Measurements from ENCODE around the gene C11orf68.

Gene C11orf68

DNA sequence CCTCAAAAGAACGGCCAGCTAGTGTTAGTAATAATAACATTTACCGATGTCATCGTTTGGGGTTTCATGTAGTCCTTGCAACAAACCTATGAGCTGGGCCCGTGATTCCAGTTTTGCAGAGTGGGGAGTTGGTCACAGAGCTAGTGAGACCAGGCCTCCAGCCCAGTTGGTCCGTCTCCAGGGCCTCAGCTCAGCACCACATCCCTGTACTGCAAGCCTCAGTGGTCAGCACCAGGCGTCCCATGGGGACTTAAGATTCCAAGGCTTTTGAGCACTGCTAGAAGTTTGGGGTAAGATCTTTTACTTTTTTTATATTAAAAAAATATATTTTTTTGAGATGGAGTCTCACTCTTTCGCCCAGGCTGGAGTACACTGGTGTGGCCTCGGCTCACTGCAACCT lies 25.3 kb upstream of the C11orf68 start:
- no peak for FAIRE-seq

DNA sequence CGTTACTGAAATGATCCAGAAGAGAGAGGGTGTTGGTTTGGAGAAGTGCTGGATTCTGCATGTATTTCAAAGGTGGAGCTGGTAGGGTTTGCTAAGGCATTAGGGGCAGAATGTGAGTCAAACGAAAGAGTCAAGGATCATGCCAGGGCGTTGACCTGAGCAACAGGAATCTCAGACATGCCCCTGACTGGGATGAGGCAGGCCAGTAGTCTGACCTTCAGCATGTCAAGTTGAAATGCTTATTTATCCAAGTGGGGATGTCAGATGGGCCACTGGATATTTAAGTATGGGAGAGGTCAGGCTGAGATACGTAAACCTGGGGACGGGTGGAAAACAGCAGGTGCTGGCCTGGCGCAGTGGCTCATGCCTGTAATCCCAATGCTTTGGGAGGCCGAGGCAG lies 23.7 kb upstream of the C11orf68 start:
- FAIRE-seq, result no peak

DNA sequence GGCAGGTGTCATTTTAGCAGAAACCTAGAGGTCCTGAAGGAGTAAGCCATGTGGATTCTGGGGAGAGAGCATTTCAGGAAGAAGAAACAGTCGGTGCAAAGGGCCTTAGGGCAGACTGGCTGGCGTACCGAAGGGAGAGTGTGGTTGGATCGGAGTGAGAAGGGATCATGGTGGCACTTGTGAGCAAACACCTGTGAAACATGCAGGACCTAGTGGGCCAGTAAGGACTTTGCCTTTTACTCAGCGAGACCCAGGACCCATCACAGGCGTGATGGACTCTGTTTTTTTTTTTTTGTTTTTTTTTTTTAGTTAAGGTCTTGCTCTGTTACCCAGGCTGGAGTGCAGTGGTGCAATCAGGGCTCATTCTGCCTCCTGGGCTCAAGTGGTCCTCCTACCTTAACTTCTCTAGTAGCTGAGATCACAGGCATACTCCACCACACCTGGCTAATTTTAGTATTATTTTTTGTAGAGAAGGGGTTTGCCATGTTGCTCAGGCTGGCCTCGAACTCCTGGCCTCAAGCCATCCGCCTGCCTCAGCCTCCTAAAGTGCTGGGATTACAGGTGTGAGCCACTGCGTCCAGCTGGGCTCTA lies 23.0 kb upstream of the C11orf68 start:
- FAIRE-seq, result no peak

DNA sequence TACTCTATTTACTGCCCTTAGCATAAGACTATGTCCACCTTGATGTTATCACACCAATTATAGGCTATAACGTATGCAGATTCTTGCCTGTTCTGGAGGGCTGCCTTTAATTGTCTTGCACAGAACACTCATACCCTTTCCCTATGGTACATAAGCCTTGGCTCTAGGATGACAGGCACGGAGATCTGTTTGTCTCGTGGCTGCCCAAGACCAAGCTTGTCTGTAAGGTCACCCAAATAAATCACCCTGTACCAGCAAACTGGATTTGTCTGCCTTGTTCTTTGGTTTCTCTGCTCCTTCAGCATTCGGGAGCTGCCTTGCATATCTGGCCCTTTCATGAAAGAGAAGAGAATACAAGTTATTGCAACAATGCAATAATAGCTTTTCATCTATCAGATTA lies 18.9 kb upstream of the C11orf68 start:
- FAIRE-seq, result no peak

DNA sequence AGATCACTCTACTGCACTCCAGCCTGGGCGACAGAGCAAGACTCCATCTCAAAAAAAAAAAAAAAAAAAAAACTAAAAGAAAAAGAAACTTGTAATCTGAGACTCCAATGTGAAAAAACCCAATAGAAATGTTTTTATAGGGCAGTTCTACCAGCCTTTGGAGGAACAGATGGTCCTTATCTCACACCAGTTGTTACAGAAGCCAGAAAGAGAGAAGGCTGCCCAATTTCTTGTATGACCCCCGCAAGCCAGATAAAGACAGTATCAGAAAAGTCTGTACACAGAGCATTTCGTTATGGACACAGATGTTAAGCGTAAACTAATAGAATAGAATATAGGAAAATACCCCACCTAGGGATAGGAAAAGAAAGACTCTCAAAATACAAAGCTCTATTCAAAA lies 15.2 kb upstream of the C11orf68 start:
- FAIRE-seq, result no peak

DNA sequence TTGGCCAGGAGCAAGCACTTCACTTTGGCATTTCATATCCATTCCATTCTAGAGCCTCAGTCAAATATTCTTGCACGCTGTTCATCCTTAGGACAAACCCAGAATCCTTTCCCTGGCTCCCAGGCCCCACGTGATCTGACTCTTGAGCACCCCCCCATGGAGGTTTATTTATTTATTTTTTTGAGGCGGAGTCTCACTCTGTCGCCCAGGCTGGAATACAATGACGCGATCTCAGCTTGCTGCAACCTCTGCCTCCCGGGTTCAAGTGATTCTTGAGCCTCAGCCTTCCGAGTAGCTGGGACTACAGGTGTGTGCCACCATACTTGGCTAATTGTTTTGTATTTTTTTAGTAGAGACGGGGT lies 13.7 kb upstream of the C11orf68 start:
- no peak for FAIRE-seq

DNA sequence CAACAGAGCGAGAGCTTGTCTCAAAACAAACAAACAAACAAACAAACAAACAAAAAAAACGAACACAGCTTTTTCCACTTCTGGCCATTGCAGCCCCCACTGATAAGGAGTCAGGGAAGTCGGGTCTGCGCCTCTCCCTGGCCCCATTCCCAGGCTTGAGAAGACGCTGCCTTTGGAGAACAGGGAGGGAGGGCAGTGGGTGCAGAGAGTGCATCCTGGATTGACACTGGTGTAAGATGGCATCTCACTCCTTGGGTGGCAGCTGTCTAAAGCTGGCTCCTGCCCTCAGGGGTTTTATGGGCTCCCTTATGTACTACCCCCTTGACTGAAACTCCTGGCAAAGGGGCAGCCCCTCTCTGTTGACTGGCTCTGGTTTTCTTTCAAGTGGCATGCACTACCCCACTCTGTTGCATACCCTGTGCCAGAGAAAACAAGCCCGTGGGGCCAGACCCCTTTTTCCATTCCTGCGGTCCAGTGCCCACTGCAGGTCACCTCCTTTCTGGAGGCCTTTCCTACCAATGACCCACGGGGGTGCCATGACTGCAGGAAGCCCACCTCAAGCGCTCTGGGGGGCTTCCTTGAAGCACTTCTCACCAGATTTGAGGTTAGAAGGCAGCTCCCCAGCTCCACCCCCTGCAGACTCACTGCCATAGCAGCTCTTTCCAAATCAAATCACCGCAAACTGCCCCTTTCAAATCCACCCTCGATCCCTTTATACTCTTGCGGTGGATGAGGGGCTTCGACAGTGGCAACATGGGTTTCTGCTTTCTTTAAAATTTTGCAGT lies 13.1 kb upstream of the C11orf68 start:
- FAIRE-seq, result no peak

DNA sequence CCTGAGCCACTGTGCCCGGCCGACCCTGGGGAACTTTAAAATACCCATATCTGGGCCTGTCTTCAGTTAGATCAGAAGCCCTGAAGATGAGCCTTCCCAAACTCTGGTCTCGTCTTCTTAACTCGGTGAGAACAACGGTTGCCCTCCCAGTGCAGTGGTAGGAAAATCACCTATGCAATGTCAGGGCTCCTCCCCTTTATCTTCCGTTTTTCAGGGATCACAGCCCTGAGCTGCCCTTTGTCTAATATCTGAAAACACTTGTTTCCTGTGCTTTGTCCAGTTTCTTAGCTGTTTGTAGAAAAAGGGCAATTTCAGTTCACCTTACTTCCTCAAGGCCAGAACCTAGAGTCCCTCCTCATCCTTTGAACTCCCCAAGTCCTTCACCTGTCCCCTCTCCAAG lies 9.8 kb upstream of the C11orf68 start:
- FAIRE-seq, result no peak

DNA sequence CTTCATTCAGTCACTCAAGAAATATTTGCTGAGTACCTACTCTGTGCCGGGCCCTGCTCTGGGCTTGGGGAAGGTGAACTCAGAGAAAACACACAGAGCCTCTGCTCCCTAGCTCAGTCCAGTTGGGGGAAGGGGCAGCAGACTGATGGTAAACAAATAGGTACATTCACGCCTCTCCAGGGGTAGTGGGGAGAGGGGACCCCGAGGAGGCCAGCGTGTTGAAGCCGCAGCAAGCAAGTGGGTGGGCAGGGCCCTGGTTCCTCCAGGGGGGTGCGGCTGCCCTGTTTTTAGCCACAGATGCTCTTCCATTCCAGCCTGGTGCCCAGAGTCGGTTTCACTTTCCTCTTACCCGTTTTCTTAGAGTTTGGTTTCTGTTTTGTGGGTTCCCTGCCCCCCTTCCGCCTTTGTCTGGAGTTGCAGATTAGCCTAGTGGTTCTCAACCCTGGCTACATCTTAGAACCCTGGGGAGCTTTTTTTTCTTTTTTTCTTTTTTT lies 9.1 kb upstream of the C11orf68 start:
- FAIRE-seq, result no peak

DNA sequence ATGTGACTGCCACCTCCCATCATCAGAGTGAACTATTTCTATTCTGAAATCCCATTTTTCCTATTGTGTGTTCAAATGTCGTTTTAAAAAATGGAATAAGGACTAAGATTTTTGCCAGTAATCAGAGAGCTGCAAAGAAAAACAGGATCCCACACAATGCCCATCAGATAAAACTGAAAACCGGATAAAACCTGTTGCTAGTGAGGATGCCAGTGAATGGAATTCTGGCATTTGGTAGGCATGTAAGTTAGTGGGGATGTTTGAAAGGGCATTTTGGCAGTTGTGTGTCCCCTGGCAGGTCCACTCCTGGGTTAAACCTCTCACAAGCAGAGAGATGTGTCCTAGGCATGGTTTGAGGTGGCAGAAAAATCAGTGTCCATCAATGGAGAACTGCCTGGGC lies 6.5 kb upstream of the C11orf68 start:
- FAIRE-seq, result no peak

DNA sequence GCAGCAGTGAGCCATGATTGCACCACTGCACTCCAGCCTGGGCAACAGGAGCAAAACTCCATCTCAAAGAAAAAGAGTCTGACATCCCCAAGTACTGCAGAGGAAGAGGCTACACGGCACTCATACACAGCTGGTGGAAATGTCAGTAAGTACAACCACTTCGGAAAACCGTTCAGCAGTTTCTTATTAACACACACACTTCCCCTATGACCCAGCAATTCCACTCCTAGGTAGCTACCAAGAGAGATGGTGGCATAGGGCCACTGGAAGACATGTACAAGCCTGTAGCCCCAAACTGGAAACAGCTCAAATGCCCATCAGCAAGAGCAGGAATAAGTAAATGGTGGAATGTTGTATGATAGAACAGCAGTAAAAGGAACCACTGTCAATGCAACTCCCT lies 3.7 kb upstream of the C11orf68 start:
- FAIRE-seq, result no peak

DNA sequence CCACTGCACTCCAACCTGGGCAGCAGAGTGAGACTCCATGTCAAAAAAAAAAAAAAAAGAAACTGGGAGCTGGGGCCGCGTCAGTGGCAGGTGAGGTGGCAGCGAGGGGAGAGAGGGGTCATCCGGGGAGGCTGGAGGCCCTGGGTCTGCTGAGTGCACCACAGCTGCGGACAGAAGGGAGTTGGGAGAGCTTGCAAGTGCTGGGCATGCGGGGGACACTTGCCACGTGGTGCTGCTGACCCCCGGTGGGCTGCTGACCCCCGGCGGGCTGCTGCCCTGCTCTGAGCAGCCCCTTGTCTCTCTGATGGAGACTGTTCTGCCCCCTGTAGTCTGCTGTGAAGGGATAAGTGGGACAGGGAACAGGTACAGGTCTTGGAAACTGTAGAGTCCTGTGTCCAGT lies 3.0 kb upstream of the C11orf68 start:
- no peak for FAIRE-seq

DNA sequence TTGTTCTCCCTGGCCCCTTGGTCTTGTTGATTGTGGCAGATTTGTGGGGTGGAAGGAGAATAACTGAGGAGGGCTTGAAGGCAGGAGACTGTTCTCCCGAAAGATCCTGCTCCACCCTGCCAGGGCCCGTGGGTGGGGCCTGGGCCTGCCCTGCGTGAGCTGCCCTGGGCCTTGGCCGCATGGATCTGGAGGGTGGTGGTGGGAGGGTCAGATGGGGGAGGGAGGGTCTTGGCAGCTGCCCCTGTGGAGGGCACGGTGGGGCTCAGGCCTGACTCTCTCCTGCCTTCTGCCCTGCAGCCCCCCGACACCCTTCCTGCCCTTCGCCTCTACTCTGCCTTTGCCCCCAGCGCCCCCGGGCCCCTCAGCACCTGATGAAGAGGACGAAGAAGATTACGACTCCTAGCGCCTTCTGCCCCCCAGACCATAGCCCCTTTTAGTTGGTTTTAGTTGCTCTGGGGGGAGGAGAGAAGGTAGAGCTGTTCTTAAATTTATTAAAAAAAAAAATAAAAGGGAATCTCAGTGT lies 2.2 kb upstream of the C11orf68 start:
- no peak for FAIRE-seq

DNA sequence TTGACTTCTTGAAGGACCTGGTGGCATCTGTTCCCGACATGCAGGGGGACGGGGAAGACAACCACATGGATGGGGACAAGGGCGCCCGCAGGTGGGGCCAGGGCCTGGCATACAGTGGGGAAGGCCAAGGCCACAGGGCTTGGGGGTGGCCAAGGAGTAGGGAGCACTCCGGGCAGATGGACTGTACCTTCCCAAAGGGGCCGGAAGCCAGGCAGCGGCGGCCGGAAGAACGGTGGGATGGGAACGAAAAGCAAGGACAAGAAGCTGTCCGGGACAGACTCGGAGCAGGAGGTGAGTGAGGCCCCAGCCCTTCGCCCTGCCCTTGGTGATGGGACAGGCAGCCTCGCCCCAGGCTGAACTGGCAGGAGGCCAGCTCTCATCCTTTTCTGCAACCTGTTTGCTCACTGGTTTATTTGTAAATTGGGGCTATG lies 1.5 kb upstream of the C11orf68 start:
- no peak for FAIRE-seq

DNA sequence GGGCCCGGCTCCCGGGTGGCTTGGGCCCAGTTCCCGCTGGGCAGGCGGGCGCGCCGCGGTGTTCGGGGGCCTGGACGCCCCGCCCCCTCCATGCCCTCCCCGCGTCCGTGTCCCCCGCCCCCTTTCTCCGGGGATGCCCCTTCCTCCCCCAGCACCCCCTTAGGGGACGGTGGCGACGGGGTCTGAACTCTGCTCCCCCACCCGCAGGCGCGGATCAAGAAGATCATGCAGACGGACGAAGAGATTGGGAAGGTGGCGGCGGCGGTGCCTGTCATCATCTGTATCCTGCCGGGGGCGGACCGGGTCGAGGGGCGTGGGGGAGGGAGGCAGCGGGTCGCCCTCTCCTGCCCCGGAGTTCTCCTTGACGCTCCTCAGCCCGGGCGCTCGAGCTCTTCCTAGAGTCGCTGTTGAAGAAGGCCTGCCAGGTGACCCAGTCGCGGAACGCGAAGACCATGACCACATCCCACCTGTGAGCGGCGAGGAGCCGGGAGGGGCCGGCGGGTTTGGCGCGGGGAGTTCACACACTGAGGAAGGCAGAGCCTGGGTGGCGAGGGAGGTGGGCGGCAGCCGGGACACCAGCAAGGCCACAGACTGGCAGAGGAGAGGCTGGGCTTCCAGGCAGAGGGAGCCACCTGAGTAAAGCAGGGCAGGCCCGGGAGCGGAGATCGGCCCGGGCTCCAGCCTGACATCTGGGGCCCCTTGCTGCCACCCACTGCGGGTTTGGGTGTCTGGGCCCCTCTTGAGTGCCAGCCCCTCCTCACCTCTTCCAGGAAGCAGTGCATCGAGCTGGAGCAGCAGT lies 910 bp upstream of the C11orf68 start:
- FAIRE-seq, result no peak

DNA sequence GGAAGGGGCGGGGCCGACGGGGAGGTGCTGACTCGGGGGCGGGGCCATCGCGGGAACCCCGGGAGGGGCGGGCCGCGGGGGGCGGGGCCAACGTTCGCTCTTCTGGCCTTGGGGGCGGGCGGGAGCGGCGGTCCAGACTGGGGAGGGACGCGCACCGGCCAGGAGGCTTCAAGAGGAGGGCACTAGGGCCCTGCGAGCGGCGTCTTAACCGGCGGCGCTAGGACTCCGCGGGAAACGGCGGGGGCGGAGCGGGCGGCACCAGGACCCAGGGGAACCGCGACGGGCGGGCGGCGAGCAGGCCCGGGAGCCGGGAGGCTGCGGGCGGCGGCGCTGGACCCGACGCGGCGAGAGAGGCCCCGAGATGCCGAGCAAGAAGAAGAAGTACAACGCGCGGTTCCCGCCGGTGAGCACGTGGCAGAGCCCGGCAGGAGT lies 295 bp upstream of the C11orf68 start, which contains the start of gene DRAP1:
DRAP1 (plus strand) TSS at position 286 of the 432 bp plus-strand sequence; CDS start at position 362, 76 bp downstream.
- FAIRE-seq, result no peak

DNA sequence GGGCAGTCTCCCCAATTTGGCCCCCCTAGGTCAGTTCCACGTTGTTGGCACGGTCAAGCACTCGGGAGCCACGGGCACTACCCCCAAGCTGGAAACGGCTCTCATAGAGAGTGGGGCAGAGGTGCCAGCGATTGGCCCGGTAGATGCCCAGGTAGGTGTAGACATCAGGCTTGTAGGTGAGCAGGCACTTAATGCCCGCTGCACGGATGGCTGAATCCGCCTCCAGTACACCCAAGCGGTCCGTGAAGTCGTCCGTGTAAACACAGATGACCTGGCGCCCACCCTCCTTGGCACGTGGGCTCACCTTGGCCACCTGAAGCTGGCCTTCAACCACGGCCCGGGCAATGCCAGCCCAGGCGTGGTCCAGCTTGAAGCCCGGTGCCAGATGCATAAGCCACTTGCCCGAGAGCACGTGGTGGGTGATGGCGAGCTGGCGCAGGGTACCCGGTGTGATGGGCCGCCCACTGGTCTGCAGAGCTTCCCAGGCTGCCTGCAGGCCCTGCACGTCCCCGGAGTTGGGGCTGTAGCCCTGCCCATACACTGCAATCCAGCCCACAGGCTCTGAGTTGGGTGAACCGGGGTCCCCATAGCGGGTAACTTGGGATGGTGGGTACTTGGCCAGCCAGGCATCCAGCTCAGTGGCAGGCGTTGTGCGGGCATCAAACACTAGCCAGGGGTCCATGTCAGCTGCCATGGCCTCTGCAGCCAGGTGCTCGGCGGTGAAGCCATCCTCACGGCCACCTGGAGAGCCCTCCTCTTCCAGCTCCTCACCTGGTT lies 1.2 kb downstream of the C11orf68 start:
- no peak for FAIRE-seq

DNA sequence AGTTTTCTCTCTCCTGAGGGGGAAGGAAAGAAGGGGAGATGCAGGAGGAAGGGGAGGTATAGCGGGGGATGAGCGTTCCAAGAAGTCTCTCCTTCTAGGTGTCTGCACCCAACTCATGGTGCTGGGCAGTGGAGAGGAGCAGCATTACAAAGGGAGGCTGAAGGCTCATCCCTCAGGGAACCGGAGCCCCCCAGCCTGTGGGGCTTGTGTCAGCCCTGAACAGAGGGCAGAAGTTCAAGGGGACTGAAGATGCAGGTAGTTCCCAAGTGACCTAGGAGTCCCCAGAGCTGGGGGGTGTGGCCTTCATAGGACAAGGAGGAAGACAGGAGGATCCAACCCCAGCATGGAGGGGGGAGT lies 1.8 kb downstream of the C11orf68 start:
- no peak for FAIRE-seq

DNA sequence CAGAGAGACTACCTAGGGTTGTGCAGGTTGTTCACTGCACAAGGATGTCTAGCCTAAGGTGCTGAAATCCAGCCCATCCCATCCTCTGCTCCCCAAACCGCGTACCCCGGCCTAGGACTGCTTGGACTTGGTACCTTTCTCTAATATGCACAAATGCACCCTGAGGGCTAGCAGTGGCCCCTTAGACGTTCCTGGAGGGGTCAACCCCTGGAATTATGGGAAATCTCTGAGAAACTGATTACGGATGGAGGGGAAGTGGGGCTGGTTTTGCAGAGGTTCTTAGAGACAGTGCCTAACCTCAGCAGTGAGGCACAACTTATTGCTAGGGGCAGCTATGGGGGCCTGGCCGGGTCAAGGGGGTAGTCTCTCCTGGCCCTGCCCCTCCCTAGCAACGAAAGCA lies 2.5 kb downstream of the C11orf68 start:
- FAIRE-seq, result no peak

DNA sequence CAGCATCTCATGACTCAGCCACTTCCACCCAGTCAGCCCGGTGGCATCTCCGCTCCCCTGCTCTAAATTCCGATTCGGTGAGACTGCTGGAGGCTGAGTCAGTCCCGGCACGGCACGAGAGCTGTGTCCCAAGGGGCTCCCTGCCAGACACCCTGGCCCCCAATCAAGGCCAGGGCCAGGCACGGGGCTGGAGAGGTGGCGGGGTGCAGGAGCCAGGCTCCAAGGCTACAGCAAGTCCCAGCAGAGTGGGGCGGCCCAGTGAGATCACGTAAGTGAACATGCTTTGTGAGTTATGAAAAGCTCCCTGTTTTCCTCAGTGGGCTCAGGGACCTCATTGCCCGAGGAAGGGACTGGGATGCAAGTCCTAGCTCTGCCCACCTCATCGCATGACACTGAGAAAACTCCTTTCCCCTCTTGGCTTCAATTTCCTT lies 3.0 kb downstream of the C11orf68 start:
- FAIRE-seq, result no peak

DNA sequence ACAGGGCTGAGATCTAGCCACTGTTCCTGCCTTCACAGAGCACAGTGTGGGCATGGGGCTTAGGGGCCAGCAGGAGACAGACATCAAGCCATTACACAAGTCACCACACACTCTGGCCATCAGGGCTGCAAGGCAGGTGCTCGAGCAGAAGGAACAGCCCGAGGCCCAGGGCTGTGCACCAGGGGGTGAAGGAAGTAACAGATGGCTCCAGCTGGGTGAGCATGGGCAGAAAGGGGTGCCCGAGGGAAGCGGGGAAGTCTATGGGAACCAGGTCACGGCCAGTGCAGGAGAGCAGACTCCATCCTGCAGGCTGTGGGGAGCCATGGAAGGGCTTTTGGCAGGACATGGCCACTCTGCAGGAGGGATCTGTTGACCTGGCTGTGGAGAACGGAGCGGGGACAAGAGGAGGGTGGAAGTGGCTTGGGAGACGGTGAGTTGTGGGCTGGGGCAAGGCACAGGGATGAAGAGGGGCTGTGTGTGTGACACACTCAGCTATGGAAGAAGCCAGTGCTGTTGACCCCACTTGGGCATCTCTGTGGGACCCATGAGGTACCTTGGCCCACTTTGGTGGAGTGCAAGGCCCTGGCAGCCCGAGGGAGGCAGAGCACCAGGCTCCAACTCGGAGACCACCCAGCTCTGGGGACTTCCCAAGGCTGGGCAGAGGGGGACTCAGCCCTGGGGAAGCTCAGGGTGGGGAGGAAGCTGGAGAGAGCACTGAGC lies 3.6 kb downstream of the C11orf68 start:
- FAIRE-seq, result no peak

DNA sequence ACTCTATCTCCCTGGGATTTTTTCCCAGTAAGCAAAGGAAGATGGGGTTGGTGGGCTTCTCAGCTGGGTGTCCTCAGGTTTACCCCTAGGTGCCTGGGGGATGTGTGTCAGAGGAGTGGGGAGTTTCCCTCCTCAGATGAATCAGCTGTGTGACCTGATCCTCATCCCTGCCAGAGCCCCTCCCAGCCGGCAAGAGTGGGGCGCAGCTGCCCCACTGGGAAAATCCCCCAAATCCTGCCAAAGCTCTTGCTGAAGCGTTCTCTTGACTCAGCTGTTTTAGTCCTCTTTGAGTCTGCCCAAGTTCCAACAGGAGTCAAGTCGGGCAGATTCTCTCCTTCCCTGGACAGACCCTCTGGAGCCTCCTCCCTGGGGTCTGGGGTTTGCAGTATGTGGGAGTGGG lies 6.0 kb downstream of the C11orf68 start:
- FAIRE-seq, result no peak

Measured in A204.1 (cell line).